Measurements from ENCODE around the gene ESYT1.

The ESYT1 gene, protein sequence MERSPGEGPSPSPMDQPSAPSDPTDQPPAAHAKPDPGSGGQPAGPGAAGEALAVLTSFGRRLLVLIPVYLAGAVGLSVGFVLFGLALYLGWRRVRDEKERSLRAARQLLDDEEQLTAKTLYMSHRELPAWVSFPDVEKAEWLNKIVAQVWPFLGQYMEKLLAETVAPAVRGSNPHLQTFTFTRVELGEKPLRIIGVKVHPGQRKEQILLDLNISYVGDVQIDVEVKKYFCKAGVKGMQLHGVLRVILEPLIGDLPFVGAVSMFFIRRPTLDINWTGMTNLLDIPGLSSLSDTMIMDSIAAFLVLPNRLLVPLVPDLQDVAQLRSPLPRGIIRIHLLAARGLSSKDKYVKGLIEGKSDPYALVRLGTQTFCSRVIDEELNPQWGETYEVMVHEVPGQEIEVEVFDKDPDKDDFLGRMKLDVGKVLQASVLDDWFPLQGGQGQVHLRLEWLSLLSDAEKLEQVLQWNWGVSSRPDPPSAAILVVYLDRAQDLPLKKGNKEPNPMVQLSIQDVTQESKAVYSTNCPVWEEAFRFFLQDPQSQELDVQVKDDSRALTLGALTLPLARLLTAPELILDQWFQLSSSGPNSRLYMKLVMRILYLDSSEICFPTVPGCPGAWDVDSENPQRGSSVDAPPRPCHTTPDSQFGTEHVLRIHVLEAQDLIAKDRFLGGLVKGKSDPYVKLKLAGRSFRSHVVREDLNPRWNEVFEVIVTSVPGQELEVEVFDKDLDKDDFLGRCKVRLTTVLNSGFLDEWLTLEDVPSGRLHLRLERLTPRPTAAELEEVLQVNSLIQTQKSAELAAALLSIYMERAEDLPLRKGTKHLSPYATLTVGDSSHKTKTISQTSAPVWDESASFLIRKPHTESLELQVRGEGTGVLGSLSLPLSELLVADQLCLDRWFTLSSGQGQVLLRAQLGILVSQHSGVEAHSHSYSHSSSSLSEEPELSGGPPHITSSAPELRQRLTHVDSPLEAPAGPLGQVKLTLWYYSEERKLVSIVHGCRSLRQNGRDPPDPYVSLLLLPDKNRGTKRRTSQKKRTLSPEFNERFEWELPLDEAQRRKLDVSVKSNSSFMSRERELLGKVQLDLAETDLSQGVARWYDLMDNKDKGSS

DNA sequence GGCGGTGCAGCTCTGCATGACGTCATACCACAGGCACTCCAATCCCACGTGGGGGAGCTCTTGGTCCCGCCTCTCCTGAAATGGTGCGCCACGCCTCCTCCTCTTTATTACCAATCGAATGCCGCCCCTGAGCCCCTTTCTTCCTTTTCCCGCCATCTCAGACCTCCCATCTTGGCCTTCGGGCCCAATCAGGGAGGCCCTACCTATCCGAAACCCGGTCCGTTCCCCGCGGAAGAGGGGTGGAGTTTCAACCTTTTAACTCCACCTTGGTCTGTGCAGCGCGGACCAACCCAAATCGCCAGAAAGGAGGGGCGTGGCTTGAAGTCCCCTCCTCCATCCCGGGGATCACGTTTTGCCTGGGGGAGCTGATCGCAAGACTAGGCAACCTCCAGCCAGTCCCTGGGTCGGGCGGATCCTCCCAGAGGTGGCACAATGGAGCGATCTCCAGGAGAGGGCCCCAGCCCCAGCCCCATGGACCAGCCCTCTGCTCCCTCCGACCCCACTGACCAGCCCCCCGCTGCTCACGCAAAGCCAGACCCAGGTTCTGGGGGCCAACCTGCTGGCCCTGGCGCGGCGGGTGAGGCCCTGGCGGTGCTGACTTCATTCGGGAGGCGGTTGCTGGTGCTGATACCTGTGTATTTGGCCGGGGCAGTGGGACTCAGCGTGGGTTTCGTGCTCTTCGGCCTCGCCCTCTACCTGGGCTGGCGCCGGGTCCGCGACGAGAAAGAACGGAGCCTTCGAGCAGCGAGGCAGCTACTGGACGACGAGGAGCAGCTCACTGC lies at the start of gene ESYT1:
ESYT1 (plus strand) TSS at position 380 of the 782 bp plus-strand sequence; CDS start at position 433, 53 bp downstream.
- DNase-seq: peak; percentile 98

DNA sequence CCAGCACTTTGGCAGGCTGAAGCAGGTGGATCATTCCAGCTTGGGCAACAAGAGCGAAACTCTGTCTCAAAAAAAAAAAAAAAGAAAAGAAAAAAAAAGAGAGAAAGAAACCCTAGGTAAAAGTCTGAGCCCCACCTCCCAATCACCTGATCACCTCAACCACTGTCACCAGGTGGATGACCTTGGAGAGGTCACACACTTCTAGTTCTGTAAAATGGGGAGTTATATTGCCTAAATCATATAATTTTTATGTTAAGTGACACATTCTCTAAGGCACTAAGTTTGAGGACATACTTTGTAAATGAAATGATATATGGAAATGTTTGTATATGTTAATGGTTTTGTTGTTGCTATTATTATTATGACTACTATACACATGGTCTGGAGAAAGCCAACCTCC lies 49.6 kb upstream of the ESYT1 start:
- no peak for DNase-seq

DNA sequence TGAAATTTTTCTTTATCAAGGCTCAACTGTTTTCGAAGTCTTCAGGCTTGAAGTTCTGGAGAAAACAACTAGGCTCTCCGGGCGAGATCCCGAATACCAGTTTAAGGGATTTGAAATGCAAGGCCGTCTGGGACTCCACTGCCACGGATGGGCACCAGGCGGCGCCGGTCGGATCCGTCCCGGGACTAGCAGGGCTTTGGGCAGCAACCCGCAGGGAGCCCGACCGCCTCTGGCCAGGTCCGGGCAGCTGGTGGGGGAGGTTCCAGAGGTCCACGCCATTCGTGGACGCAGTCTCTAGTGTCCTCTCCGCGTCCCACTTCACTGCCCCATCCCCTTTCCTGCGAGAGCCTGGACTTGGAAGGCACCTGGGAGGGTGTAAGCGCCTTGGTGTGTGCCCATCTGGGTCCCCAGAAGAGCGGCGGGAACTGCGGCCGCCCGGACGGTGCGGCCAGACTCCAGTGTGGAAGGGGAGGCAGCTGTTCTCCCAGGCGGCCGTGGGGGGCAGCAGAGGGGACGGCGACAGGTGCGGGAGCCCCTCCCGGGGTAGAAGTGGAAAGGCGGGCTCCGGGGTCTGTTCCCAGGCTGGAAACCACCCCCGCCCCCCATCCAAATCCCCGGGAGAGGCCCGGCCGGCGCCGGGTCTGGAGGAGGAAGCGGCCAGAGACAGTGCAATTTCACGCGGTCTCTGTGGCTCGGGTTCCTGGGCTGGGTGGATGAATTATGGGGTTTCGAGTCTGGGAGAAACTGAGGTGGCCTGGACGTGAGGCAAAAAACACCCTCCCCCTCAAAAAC lies 48.9 kb upstream of the ESYT1 start:
- DNase-seq: no peak

DNA sequence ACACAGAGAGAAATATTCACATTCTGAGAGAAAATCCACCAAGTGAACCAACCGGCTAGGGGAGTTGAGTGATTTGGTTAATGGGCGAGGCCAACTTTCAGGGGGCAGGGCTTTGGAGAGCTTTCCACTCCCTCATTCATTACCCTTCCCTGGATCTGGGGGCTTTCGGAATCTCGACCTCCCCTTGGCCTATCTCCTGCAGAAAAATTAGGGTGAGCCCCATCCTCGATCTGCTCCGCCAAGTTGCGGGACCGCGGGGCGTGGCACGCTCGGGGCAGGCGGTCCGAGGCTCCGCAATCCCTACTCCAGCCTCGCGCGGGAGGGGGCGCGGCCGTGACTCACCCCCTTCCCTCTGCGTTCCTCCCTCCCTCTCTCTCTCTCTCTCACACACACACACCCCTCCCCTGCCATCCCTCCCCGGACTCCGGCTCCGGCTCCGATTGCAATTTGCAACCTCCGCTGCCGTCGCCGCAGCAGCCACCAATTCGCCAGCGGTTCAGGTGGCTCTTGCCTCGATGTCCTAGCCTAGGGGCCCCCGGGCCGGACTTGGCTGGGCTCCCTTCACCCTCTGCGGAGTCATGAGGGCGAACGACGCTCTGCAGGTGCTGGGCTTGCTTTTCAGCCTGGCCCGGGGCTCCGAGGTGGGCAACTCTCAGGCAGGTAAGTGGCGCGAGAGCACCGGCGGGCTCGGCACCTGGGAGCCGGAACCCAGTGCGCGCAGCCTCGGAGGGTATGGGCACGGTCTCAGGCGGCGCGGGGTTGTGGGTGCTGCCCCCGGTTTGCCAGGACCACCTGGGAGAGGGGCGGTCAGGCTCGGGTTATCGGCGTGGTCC lies 48.1 kb upstream of the ESYT1 start, which contains the start of gene ERBB3:
ERBB3 (plus strand) TSS at position 443 of the 833 bp plus-strand sequence; CDS start at position 579, 136 bp downstream.
- DNase-seq: peak; percentile 9

DNA sequence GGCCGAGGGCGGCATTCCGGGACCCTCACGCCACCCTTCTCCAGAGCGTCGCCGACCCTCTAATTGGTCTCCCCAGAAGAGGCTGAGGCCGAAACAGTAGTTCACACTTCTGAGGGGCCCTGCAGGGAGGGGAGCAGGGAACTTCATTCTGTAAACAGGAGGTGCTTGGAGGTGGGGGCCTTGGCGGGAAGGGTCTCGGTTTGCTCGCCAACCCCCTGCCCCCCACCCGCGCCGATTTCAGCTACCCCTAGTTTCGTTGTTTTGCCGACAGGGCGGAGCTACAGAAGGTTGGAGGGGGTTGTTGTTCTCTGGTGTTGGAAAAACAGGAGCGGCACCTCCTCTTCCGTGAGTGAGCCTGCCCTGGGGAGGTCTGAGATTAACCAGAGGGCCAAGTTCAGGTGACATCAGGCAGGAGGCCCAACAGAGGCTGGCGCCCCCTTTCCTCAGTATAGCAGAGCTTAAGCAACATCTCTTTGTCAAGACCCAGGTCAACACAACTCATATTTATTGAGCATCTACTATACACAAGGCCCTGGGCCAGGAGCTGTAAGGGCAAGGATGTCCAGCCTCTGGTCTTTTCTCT lies 47.4 kb upstream of the ESYT1 start:
- no peak for DNase-seq

DNA sequence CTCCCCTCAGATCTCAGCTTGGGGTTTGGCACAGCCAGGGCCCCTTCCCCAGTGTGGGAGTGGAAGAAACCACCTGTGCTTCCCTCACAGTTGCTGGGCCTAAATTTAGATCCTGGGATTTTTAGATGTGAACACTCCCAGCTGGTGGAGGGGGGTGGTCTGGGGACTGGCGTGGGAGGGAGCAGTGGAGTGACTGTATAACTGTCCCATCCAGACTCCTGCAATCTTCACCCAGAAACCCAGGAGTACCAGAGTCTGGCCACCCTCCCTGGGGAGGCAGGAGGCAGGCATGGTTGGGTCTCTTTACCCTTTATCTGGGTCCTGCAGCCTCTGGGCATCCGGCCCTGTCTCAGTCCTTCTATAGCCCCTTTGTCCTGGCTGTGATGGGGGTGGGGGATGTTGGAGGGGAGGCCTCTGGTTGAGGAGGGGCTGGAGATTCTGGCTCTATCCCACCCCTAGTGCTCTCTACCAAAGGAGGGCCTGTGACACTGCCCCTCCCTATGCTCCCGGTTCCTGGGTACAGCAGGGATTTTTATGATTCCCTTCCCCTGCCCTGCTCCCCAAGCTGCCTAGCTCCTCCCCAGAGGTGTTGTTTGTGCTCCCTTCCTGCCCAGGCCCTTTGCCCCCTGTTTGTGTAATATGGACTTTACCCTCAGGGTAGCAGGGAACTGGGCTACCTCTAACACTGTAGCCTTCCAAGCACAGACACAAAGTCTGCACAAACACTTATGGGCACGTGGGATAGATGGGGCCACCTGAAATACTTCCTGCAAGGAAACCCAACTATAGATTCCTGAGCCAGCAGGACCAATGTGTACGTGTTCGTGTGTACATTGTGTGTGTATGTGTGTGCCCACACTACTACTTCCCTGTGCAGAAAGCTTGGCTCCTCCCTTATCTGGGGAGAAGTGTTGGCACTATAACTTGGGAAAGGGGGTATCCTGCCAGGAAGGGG lies 46.4 kb upstream of the ESYT1 start:
- no peak for DNase-seq

DNA sequence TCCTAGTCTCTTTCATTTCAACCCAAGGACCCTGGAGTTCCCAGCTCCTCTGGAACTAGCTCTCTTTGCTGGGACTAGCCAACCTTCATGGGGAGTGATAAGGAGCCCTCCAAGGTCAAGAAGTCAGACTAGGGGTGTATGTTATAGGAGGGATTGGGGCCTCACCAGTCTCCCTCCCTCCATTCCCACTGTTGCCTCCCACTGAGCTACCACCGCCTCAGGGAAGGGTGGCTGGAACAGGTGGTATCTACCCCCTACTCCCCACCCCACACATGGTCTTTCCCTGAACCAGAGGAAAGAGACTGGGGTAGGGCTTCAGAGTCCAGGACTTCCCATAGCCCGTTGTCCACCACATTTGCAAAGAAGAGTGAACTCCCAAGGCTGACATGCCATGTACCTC lies 45.7 kb upstream of the ESYT1 start:
- DNase-seq: no peak

DNA sequence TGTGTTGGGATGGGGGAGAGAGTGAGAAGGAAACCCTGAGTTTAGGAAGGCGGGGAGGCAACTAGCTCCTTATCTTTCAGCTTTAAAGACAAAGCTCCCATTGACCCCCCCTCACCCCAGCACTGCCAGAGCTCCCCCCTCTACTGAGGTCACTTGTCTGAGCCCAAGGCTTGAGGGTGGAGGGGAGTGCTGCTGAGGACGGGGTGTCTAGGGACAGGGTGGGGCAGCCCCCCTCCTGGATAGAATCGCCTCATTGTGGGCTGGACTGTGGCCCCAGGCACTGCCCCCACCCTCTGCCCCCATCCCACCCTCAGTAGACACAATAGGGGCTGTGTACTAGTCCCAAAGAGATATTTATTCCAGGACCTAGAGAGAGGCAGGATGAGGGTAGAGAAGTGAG lies 45.1 kb upstream of the ESYT1 start:
- no peak for DNase-seq

DNA sequence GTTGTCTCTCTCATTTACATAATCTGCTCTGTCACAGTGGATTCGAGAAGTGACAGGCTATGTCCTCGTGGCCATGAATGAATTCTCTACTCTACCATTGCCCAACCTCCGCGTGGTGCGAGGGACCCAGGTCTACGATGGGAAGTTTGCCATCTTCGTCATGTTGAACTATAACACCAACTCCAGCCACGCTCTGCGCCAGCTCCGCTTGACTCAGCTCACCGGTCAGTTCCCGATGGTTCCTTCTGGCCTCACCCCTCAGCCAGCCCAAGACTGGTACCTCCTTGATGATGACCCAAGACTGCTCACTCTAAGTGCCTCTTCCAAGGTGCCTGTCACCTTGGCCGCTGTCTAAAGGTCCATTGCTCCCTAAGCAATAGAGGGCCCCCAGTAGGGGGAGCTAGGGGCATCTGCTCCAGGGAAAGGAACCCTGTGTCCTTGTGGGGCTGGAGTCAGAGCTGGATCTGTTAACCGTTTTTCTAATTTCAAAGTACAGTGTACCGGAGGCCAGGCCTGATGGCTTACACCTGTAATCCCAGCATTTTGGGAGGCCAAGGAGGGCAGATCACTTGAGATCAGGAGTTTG lies 43.0 kb upstream of the ESYT1 start:
- DNase-seq: no peak

DNA sequence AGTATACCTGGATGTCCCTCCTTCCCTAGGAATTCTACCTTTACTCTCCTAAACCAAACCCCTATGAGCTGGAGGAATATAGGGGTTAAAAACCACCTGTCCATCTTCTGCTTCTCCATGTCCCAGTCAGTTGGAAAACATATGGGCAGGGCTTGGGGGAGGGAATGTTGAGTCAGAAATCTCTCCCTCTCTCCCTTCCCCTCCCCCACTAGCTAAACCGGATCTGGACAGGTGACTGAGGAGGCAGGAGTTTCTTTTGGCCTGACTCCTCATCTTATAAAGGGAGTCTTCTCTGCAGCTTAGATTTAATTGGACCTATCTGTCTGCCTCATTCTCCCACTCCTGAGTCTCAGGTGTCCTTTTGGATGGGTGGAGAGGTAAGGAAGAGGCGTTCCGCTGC lies 42.0 kb upstream of the ESYT1 start:
- DNase-seq: no peak

DNA sequence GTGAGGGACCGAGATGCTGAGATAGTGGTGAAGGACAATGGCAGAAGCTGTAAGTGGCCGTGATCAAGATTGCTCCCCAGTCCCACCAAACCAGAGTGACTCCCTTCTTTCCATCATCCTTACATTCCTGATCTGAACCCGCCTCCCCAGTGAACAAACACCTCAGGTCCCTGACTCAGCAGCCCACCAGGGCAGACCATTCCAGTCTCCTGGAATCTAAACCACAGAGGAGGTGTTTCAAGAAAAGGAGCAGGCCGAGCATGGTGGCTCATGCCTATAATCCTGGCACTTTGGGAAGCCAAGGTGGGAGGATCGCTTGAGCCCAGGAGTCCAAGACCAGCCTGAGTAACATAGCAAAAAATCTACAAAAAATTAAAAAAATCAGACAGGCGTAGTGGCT lies 41.5 kb upstream of the ESYT1 start:
- no peak for DNase-seq

DNA sequence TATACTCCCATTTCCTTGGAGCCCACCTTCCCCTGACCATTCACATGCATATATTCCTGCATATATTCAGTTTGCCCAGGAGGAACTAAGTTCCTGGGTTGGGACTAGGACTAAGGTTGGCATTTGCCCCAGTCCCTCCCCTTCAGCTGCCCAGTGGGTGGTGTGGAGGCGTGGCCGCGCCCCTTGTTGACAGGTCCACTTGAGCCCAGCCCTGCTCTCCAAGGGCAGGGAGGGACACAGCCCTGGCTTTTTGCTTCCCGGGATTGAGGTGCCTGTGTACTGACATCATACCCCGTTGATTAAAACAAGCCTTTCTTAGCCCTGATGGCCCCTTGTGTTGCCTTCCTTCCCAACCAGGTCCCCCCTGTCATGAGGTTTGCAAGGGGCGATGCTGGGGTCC lies 40.8 kb upstream of the ESYT1 start:
- DNase-seq: no peak

DNA sequence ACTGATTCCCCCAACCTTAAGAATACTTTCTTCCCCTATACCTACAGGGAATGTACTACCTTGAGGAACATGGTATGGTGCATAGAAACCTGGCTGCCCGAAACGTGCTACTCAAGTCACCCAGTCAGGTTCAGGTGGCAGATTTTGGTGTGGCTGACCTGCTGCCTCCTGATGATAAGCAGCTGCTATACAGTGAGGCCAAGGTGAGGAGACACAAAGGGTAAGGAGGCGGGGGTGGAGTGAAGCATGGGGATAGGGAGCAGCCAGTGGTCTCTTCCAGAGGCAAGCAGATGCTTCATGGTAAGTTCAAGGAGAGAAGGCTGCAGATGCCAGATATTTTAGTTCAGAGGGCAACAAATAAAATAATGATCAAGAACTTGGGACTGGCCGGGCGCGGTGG lies 30.3 kb upstream of the ESYT1 start:
- no peak for DNase-seq

DNA sequence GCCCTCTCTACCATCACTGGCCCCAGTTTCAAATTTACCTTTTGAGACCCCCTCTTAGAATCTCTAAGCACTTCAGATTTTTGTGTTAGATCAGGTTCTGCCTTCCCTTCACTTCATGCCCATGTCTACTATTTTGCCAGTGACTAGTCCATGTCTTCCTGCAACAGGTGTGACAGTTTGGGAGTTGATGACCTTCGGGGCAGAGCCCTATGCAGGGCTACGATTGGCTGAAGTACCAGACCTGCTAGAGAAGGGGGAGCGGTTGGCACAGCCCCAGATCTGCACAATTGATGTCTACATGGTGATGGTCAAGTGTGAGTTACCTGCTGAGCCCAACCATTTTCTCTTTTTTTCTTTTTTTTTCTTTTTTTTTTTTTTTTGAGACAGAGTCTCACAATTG lies 29.5 kb upstream of the ESYT1 start:
- no peak for DNase-seq

DNA sequence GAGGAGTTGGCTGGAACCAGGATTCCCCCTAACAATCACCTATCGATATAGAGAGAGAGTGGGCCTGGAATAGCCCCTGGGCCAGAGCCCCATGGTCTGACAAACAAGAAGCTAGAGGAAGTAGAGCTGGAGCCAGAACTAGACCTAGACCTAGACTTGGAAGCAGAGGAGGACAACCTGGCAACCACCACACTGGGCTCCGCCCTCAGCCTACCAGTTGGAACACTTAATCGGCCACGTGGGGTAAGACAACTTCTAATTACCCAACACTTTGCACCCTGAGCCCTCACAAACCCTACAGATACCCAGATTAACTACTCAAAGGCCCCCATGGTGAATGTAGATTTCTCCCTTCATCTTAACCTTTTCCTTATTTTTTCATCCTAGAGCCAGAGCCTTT lies 28.3 kb upstream of the ESYT1 start:
- DNase-seq: no peak

DNA sequence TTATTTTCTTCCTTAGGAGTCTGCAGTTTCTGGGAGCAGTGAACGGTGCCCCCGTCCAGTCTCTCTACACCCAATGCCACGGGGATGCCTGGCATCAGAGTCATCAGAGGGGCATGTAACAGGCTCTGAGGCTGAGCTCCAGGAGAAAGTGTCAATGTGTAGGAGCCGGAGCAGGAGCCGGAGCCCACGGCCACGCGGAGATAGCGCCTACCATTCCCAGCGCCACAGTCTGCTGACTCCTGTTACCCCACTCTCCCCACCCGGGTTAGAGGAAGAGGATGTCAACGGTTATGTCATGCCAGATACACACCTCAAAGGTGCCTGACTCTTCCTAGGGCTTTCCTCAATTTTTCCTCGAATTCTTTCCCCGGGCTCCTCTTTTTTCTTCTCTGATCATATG lies 27.0 kb upstream of the ESYT1 start:
- no peak for DNase-seq

DNA sequence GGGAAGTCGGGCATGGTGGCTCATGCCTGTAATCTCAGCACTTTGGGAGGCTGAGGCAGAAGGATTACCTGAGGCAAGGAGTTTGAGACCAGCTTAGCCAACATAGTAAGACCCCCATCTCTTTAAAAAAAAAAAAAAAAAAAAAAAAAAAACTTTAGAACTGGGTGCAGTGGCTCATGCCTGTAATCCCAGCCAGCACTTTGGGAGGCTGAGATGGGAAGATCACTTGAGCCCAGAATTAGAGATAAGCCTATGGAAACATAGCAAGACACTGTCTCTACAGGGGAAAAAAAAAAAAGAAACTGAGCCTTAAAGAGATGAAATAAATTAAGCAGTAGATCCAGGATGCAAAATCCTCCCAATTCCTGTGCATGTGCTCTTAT lies 25.4 kb upstream of the ESYT1 start:
- no peak for DNase-seq

DNA sequence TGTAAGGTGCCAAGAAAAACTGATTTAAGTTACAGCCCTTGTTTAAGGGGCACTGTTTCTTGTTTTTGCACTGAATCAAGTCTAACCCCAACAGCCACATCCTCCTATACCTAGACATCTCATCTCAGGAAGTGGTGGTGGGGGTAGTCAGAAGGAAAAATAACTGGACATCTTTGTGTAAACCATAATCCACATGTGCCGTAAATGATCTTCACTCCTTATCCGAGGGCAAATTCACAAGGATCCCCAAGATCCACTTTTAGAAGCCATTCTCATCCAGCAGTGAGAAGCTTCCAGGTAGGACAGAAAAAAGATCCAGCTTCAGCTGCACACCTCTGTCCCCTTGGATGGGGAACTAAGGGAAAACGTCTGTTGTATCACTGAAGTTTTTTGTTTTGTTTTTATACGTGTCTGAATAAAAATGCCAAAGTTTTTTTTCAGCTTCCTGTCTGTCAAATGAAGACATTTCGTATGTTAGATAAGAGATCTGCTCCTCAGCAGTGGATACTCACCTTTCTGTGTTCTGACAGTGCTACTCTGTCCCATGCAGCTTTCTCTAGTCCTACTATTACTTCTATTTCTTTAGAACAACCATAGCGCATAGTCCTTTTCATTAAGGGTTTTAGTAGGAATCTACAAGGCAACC lies 24.9 kb upstream of the ESYT1 start:
- DNase-seq: no peak

DNA sequence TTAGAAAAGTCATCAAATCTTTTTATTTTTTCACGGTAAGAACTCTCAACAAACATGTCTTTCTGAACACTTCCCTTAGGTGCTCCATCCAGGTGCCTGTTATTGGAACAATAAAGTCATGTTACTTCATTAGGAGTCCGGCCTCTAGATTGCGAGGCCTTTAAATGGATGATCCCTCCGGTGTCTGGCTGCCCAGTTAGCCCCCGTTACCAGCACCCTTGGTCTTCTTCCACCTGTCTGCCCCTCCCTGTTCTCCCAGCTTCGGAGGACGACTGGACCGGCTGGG lies 24.3 kb upstream of the ESYT1 start:
- DNase-seq: no peak

Data from NCI-H1436 treated with DMSO at 0.1 percent for 48 hours (cell line).